ENCODE results near the gene APOBEC3B.

APOBEC3B gene

GRCh38 chr22:38981992-38982927 lies at the start of gene APOBEC3B:
APOBEC3B (plus strand) TSS chr22:38982347; CDS start chr22:38982454, 107 bp downstream.
- Histone ChIP-seq H3K36me3 (no peaks in the 10 kb centered on the region; a peak in 1 of 22 replicates), H3K27ac (peak within 1 kb of the TSS in 9 of 11 experiments; percentile 42 to 76 (median 63); a peak in 15 of 22 replicates), H3K4me2 (peak within 1 kb of the TSS; percentile 78 to 85 (median 81)), H3K4me3 (peak within 1 kb of the TSS; percentile 14 to 56 (median 34); a peak in 15 of 20 replicates), H3K27me3 (no peaks in the 10 kb centered on the region), H4K20me1 (no peaks in the 10 kb centered on the region), H3K9ac (peak within 1 kb of the TSS in 10 of 11 experiments; percentile 24 to 72 (median 54); a peak in 17 of 22 replicates), H3K9me3 (replicated peaks in 1 of 11) (peaks cover 11 to 29% (median 20%) of the 10 kb centered on the region in 11 experiments), H3K4me1 (peaks cover 23 to 36% (median 31%) of the 10 kb centered on the region in 10 experiments)
- no peak for TF ChIP-seq Cebpa-rat (IDR thresholded peaks at IDR 0.05)

- H3K4me2 ChIP-seq = no peak overlapping the region
These were observed 47.1 kb upstream of the APOBEC3B start for GRCh38 chr22:38935023-38935422.

GRCh38 chr22:38935616-38936015 lies 46.5 kb upstream of the APOBEC3B start:
- 0 out of 22 replicates have a peak, but pooled peaks cover 0 to 7% (median 0%) of the 10 kb centered on the region in 11 experiments for H4K20me1 ChIP-seq
- peaks cover 0 to 16% (median under 1%) of the 10 kb centered on the region in 10 experiments; a peak in 12 of 20 replicates for H3K4me1 ChIP-seq
- H3K9ac ChIP-seq = no peak overlapping the region
- H3K9me3 ChIP-seq (replicated peaks in 1 of 11) = no peaks in the 10 kb centered on the region
- no peaks in the 10 kb centered on the region for H3K36me3 ChIP-seq
- no peak overlapping the region for H3K4me2 ChIP-seq
- H3K27ac ChIP-seq = no peak overlapping the region
- no peak overlapping the region for H3K4me3 ChIP-seq
- no peak for TF ChIP-seq Cebpa-rat (IDR thresholded peaks at IDR 0.05)
- peaks cover 0 to 11% (median 0%) of the 10 kb centered on the region in 11 experiments; a peak in 2 of 22 replicates for H3K27me3 ChIP-seq

More at GRCh38 chr22:38935023-38935422, 47.1 kb upstream of the APOBEC3B start:
- no peak overlapping the region for H3K27ac ChIP-seq
- peaks cover 0 to 11% (median 0%) of the 10 kb centered on the region in 11 experiments; a peak in 2 of 22 replicates for H3K27me3 ChIP-seq
- no peaks in the 10 kb centered on the region for H3K9me3 ChIP-seq (replicated peaks in 1 of 11)
- no peaks in the 10 kb centered on the region for H3K36me3 ChIP-seq
- H3K4me1 ChIP-seq = peaks cover 0 to 14% (median 0%) of the 10 kb centered on the region in 10 experiments; a peak in 7 of 20 replicates
- TF ChIP-seq Cebpa-rat (IDR thresholded peaks at IDR 0.05) = no peak
- H4K20me1 ChIP-seq = 0 out of 22 replicates have a peak, but pooled peaks cover 0 to 7% (median 0%) of the 10 kb centered on the region in 11 experiments
- no peak overlapping the region for H3K4me3 ChIP-seq
- no peak overlapping the region for H3K9ac ChIP-seq

GRCh38 chr22:38936562-38936961 lies 45.6 kb upstream of the APOBEC3B start:
- Histone ChIP-seq H4K20me1 (0 out of 22 replicates have a peak, but pooled peaks cover 0 to 7% (median 0%) of the 10 kb centered on the region in 11 experiments), H3K36me3 (no peaks in the 10 kb centered on the region), H3K4me3 (no peak overlapping the region), H3K4me1 (peaks cover 6 to 23% (median 10%) of the 10 kb centered on the region in 10 experiments), H3K4me2 (peak overlapping the region in 3 of 11 experiments; percentile 48 to 74 (median 52); a peak in 6 of 22 replicates), H3K27ac (no peak overlapping the region), H3K9ac (no peak overlapping the region), H3K27me3 (peaks cover 0 to 11% (median 0%) of the 10 kb centered on the region in 11 experiments; a peak in 2 of 22 replicates), H3K9me3 (replicated peaks in 1 of 11) (no peaks in the 10 kb centered on the region)
- no peak for TF ChIP-seq Cebpa-rat (IDR thresholded peaks at IDR 0.05)

- H3K4me3 ChIP-seq = no peak overlapping the region
- no peak overlapping the region for H3K9ac ChIP-seq
- H3K4me1 ChIP-seq = peaks cover 11 to 27% (median 15%) of the 10 kb centered on the region in 10 experiments
- peaks cover 0 to 11% (median 0%) of the 10 kb centered on the region in 11 experiments; a peak in 2 of 22 replicates for H3K27me3 ChIP-seq
- no peak for TF ChIP-seq Cebpa-rat (IDR thresholded peaks at IDR 0.05)
- H3K4me2 ChIP-seq = peak overlapping the region in 1 of 11 experiments; percentile 74; a peak in 2 of 22 replicates
- H3K27ac ChIP-seq = no peak overlapping the region
- H3K9me3 ChIP-seq (replicated peaks in 1 of 11) = no peaks in the 10 kb centered on the region
- H3K36me3 ChIP-seq = no peaks in the 10 kb centered on the region
- 0 out of 22 replicates have a peak, but pooled peaks cover 0 to 7% (median 0%) of the 10 kb centered on the region in 11 experiments for H4K20me1 ChIP-seq
These were observed 45.1 kb upstream of the APOBEC3B start for GRCh38 chr22:38937036-38937435.

GRCh38 chr22:38937541-38937940 lies 44.6 kb upstream of the APOBEC3B start:
- Histone ChIP-seq H3K4me3 (no peak overlapping the region), H3K4me1 (peaks cover 14 to 32% (median 20%) of the 10 kb centered on the region in 10 experiments), H3K27me3 (peaks cover 0 to 11% (median 0%) of the 10 kb centered on the region in 11 experiments; a peak in 2 of 22 replicates), H3K4me2 (no peak overlapping the region), H3K9ac (no peak overlapping the region), H4K20me1 (0 out of 22 replicates have a peak, but pooled peaks cover 0 to 7% (median 0%) of the 10 kb centered on the region in 11 experiments), H3K9me3 (replicated peaks in 1 of 11) (no peaks in the 10 kb centered on the region), H3K27ac (no peak overlapping the region), H3K36me3 (no peaks in the 10 kb centered on the region)
- TF ChIP-seq Cebpa-rat (IDR thresholded peaks at IDR 0.05) = no peak

GRCh38 chr22:38938221-38938620 lies 43.9 kb upstream of the APOBEC3B start:
- Histone ChIP-seq H3K27me3 (peaks cover 0 to 11% (median 0%) of the 10 kb centered on the region in 11 experiments; a peak in 2 of 22 replicates), H3K9ac (no peak overlapping the region), H3K4me1 (peaks cover 19 to 39% (median 27%) of the 10 kb centered on the region in 10 experiments), H3K4me2 (no peak overlapping the region), H3K27ac (no peak overlapping the region), H3K4me3 (no peak overlapping the region), H3K9me3 (replicated peaks in 1 of 11) (0 out of 22 replicates have a peak, but pooled peaks cover 0 to 4% (median 0%) of the 10 kb centered on the region in 11 experiments), H4K20me1 (0 out of 22 replicates have a peak, but pooled peaks cover 0 to 7% (median 0%) of the 10 kb centered on the region in 11 experiments), H3K36me3 (no peaks in the 10 kb centered on the region)
- TF ChIP-seq Cebpa-rat (IDR thresholded peaks at IDR 0.05) = no peak

- Histone ChIP-seq H3K36me3 (no peaks in the 10 kb centered on the region), H3K4me1 (peaks cover 26 to 46% (median 34%) of the 10 kb centered on the region in 10 experiments), H3K9me3 (replicated peaks in 1 of 11) (0 out of 22 replicates have a peak, but pooled peaks cover 0 to 4% (median 0%) of the 10 kb centered on the region in 11 experiments), H3K27me3 (peaks cover 0 to 11% (median 0%) of the 10 kb centered on the region in 11 experiments; a peak in 2 of 22 replicates), H3K4me3 (no peak overlapping the region), H3K4me2 (no peak overlapping the region), H4K20me1 (0 out of 22 replicates have a peak, but pooled peaks cover 0 to 7% (median 0%) of the 10 kb centered on the region in 11 experiments), H3K27ac (no peak overlapping the region), H3K9ac (no peak overlapping the region)
- TF ChIP-seq Cebpa-rat (IDR thresholded peaks at IDR 0.05) = no peak
These were observed 43.2 kb upstream of the APOBEC3B start for GRCh38 chr22:38938925-38939324.

Measured in BLaER1 treated with 17β-estradiol and CSF1 and Interleukin-3, amounts not matched to agents 10 nM and 100 nM (cell line).